HCT116 (cell line): ENCODE measurements around the gene RINT1.

Experiments used
- CBX3 ChIP-seq: IDR thresholded peaks from 2 replicates; pipeline ENCODE4 v1.6.1; 2012; ENCODE audit warnings: low read depth
- EGR1 ChIP-seq: IDR thresholded peaks from 2 replicates; pipeline ENCODE4 v1.6.1; 2012; ENCODE audit warnings: low read depth
- EZH2 ChIP-seq: fragments of 200-600 bp; sonication (generic); IDR thresholded peaks from 2 replicates; pipeline ENCODE4 v1.6.1; 2017; ENCODE audit warnings: antibody characterized with exemption, mixed run types
- EZH2phosphoT487 ChIP-seq: fragments of 200-600 bp; IDR thresholded peaks from 2 replicates; pipeline ENCODE4 v1.6.1; 2018; ENCODE audit warnings: antibody characterized with exemption, borderline replicate concordance
- MAX ChIP-seq: IDR thresholded peaks from 2 replicates; pipeline ENCODE4 v1.6.1; 2012
- POLR2A ChIP-seq: IDR thresholded peaks from 2 replicates; pipeline ENCODE4 v1.7.0; 2011; ENCODE audit warnings: borderline replicate concordance; ENCODE audit not compliant: insufficient read depth, insufficient read length; ENCODE audit errors: extremely low read depth
- POLR2AphosphoS5 ChIP-seq: IDR thresholded peaks from 2 replicates; pipeline ENCODE4 v1.6.1; 2011; ENCODE audit warnings: mild to moderate bottlenecking, low read depth, low read length, moderate library complexity
- REST ChIP-seq: IDR thresholded peaks from 2 replicates; pipeline ENCODE4 v1.6.1; 2012; ENCODE audit warnings: low read depth
- SRF ChIP-seq: IDR thresholded peaks from 2 replicates; pipeline ENCODE4 v1.6.1; 2012; ENCODE audit warnings: low read depth
- TCF7L2 ChIP-seq: IDR thresholded peaks from 2 replicates; pipeline ENCODE4 v1.7.0; 2011; ENCODE audit warnings: borderline replicate concordance, inconsistent platforms; ENCODE audit not compliant: insufficient read depth, insufficient read length; ENCODE audit errors: extremely low read depth
- TF ChIP-seq, protein P1 (sequence below), 3 experiments: fragments of 200-600 bp in 1 of 3; sonication (generic) in 1 of 3; IDR thresholded peaks in 2 of 3; conservative IDR thresholded peaks in 1 of 3; 2 replicates each; pipeline ENCODE4 v1.5.1; 2012 to 2017; ENCODE audit warnings: low read depth in 2 of 3, low read length in 2 of 3, antibody characterized with exemption in 1 of 3, borderline replicate concordance in 1 of 3, control low read depth in 1 of 3, mild to moderate bottlenecking in 1 of 3, mixed read lengths in 1 of 3, mixed run types in 1 of 3, moderate library complexity in 1 of 3; ENCODE audit not compliant: insufficient read depth in 1 of 3

DNA sequence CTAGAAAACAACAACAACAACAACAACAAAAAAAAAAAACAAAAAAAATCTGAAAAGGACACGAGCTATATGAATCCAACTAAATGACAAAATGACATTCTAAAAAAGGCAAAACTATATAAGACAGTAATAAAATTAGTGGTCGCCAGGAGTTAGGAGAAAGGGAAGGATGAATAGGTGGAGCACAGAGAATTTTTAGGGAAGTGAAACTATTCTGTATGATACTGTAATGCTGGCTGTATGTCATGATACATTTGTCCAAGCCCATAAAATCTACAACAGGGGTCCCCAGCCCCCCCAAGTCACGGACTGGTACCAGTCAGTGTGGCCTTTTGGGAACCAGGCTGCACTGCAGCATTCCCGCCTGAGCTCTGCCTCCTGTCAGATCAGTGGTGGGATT, 7.2 kb upstream of the RINT1 start:
- TF ChIP-seq EZH2phosphoT487 (no peak), MAX (no peak), POLR2A (no peak), POLR2AphosphoS5 (no peak), EZH2 (no peak), CBX3 (no peak), REST (no peak), SRF (no peak), TCF7L2 (no peak), EGR1 (no peak)
- TF ChIP-seq, protein P1, sequence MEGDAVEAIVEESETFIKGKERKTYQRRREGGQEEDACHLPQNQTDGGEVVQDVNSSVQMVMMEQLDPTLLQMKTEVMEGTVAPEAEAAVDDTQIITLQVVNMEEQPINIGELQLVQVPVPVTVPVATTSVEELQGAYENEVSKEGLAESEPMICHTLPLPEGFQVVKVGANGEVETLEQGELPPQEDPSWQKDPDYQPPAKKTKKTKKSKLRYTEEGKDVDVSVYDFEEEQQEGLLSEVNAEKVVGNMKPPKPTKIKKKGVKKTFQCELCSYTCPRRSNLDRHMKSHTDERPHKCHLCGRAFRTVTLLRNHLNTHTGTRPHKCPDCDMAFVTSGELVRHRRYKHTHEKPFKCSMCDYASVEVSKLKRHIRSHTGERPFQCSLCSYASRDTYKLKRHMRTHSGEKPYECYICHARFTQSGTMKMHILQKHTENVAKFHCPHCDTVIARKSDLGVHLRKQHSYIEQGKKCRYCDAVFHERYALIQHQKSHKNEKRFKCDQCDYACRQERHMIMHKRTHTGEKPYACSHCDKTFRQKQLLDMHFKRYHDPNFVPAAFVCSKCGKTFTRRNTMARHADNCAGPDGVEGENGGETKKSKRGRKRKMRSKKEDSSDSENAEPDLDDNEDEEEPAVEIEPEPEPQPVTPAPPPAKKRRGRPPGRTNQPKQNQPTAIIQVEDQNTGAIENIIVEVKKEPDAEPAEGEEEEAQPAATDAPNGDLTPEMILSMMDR (IDR thresholded peaks at IDR 0.05 in 2 of 3, conservative IDR thresholded peaks at IDR 0.05 in 1 of 3; ENCODE audit: borderline replicate concordance in 1 of 3, insufficient read depth in 1 of 3, low read depth in 2 of 3, low read length in 2 of 3): no peak
